Esophagus muscularis mucosa (tissue), 4 donors: ENCODE measurements around the gene GAB1. TPM values are rescaled to one million over a fixed set of nuclear protein-coding genes. Genes with fewer than 3 reads are reported as not detected.

ENCODE experiments used
- DNase-seq: peaks from one replicate; pipeline ENCODE4 v3.0.0-alpha.2; 2017; ENCODE audit errors: extremely low spot score
- H3K27ac ChIP-seq, 4 donors: fragments of 200-600 bp; sonication (generic); replicated peaks in 1 of 4; 1 replicate in 3 of 4; 2 replicates in 1 of 4; pipeline ENCODE4 v1.5.1; 2016 to 2019; ENCODE audit warnings: mild to moderate bottlenecking in 1 of 4
- H3K27me3 ChIP-seq, 4 donors: fragments of 200-600 bp; sonication (generic); one replicate each; pipeline versions ENCODE4 v1.5.1 to v1.6.0; 2016 to 2019
- H3K36me3 ChIP-seq, 4 donors: fragments of 200-600 bp; sonication (generic); one replicate each; pipeline ENCODE4 v1.5.1; 2016 to 2019
- H3K4me1 ChIP-seq, 4 donors: fragments of 200-600 bp; sonication (generic); one replicate each; pipeline ENCODE4 v1.5.1; 2016 to 2019
- H3K4me3 ChIP-seq, 4 donors: fragments of 200-600 bp; sonication (generic); 1 replicate in 2 of 4; 2 replicates in 2 of 4; pipeline ENCODE4 v1.5.1; 2016 to 2019; ENCODE audit warnings: mild to moderate bottlenecking in 4 of 4, moderate library complexity in 1 of 4
- H3K9me3 ChIP-seq, 4 donors: fragments of 200-600 bp; sonication (generic); 1 replicate in 3 of 4; 2 replicates in 1 of 4; pipeline ENCODE4 v1.5.1; 2016 to 2019
- CTCF ChIP-seq, 3 experiments: fragments of 200-600 bp in 2 of 3; fragments of 450-650 bp in 1 of 3; sonication (generic) in 2 of 3; IDR thresholded peaks; one replicate each; pipeline ENCODE4 v1.5.1; 2017 to 2019; ENCODE audit warnings: antibody characterized with exemption in 3 of 3, mild to moderate bottlenecking in 2 of 3, moderate library complexity in 1 of 3
- EP300 ChIP-seq: sonication (generic); formaldehyde crosslinking; IDR thresholded peaks from one replicate; pipeline ENCODE4 v1.6.1; 2017; ENCODE audit warnings: antibody characterized with exemption
- POLR2A ChIP-seq: fragments of 450-650 bp; IDR thresholded peaks from one replicate; pipeline ENCODE4 v1.6.1; 2017; ENCODE audit warnings: antibody characterized with exemption, moderate library complexity, mild to moderate bottlenecking, low read depth
- POLR2AphosphoS5 ChIP-seq, 2 donors: sonication (generic); formaldehyde crosslinking; IDR thresholded peaks; one replicate each; pipeline ENCODE4 v1.6.1; 2017; ENCODE audit warnings: antibody characterized with exemption in 2 of 2
- WGBS: methylation state at CpG from one replicate; pipeline ENCODE4 v1.1.5; 2018; 5-methylcytosine and 5-hydroxymethylcytosine counted together
- intact Hi-C: fragments of 100-400 bp; cut with DNase I; formaldehyde crosslinking; loops from one replicate; pipeline ENCODE4 v1.15.1; 2023
- total RNA-seq, 4 donors: library from RNA; depleted of rRNA; stranded (reverse); fragments of >200 nt; gene quantifications; one replicate each; pipeline versions ENCODE4 v1.1.0 to v1.2.1, GENCODE V29; 2016

Gene GAB1
- total RNA-seq, 4 donors from 2014 or later, result 73.5 to 117 (median 98.8) TPM

GRCh38 chr4:143411527-143412419, 75.1 kb downstream of the GAB1 start:
- peak overlapping the region; percentile 34 to 59 (median 57) for H3K27ac ChIP-seq
- H3K4me1 ChIP-seq, result peaks cover 60 to 83% (median 74%) of the 10 kb centered on the region in 4 donors
- H3K4me3 ChIP-seq, result peak overlapping the region in 3 of 4 donors; percentile 8 to 24 (median 15)
- intact Hi-C loops, result no loop called here
- no peaks in the 10 kb centered on the region for H3K27me3 ChIP-seq
- no peak for TF ChIP-seq POLR2AphosphoS5 (IDR thresholded peaks at IDR 0.05)
- TF ChIP-seq EP300, result no peak
- no peak for TF ChIP-seq CTCF (IDR thresholded peaks at IDR 0.05)
- peaks cover 9 to 14% (median 12%) of the 10 kb centered on the region in 4 donors for H3K36me3 ChIP-seq
- 24% methylated on average over 7 of the region's 7 CpGs for WGBS
- DNase-seq, result no peak
- H3K9me3 ChIP-seq, result no peaks in the 10 kb centered on the region

- TF ChIP-seq EP300 (no peak), CTCF (IDR thresholded peaks at IDR 0.05) (no peak), POLR2A (no peak), POLR2AphosphoS5 (IDR thresholded peaks at IDR 0.05) (no peak)
- peak overlapping the region; percentile 4 to 59 (median 57) for H3K27ac ChIP-seq
- peaks cover 14 to 21% (median 18%) of the 10 kb centered on the region in 4 donors for H3K36me3 ChIP-seq
- 78% methylated on average over 3 of the region's 3 CpGs for WGBS
- no peak overlapping the region for H3K4me3 ChIP-seq
- no peak for DNase-seq
- intact Hi-C loops, result no loop called here
- H3K4me1 ChIP-seq, result peaks cover 54 to 77% (median 68%) of the 10 kb centered on the region in 4 donors
- H3K27me3 ChIP-seq, result no peaks in the 10 kb centered on the region
- no peaks in the 10 kb centered on the region for H3K9me3 ChIP-seq
Observed at GRCh38 chr4:143412420-143412758, 75.7 kb downstream of the GAB1 start.

- H3K27me3 ChIP-seq, result no peaks in the 10 kb centered on the region
- H3K4me1 ChIP-seq, result peaks cover 19 to 63% (median 51%) of the 10 kb centered on the region in 4 donors
- H3K27ac ChIP-seq, result no peak overlapping the region
- 92% methylated on average over 12 of the region's 12 CpGs for WGBS
- DNase-seq, result no peak
- no peak for TF ChIP-seq POLR2A
- no peak for TF ChIP-seq CTCF (IDR thresholded peaks at IDR 0.05)
- no peak for TF ChIP-seq EP300
- no peak for TF ChIP-seq POLR2AphosphoS5 (IDR thresholded peaks at IDR 0.05)
- H3K36me3 ChIP-seq, result peaks cover 19 to 37% (median 24%) of the 10 kb centered on the region in 4 donors
- no peaks in the 10 kb centered on the region for H3K9me3 ChIP-seq
- intact Hi-C loops, result no loop called here
- no peak overlapping the region for H3K4me3 ChIP-seq
Observed at GRCh38 chr4:143417679-143418403, 81.2 kb downstream of the GAB1 start.

GRCh38 chr4:143420227-143420626, 83.6 kb downstream of the GAB1 start:
- WGBS, result 74% methylated on average over 2 of the region's 2 CpGs
- intact Hi-C loops, result no loop called here

More at GRCh38 chr4:143420227-143420626, 83.6 kb downstream of the GAB1 start:
- Histone ChIP-seq H3K4me3 (no peak overlapping the region), H3K27me3 (no peaks in the 10 kb centered on the region), H3K9me3 (no peaks in the 10 kb centered on the region), H3K36me3 (peaks cover 19 to 43% (median 28%) of the 10 kb centered on the region in 4 donors), H3K4me1 (peaks cover 19 to 61% (median 47%) of the 10 kb centered on the region in 4 donors), H3K27ac (peak overlapping the region in 3 of 4 donors; percentile 8 to 56 (median 15))
- no peak for DNase-seq
- no peak for TF ChIP-seq CTCF (IDR thresholded peaks at IDR 0.05)
- TF ChIP-seq EP300, result no peak
- no peak for TF ChIP-seq POLR2A
- TF ChIP-seq POLR2AphosphoS5 (IDR thresholded peaks at IDR 0.05), result no peak
